Fibroblast of skin of back (primary cell): Measurements from ENCODE around the gene SARDH.

Source experiments
- DNase-seq: peaks from one replicate; pipeline ENCODE4 v3.0.0-alpha.2; 2013

Gene SARDH

DNA sequence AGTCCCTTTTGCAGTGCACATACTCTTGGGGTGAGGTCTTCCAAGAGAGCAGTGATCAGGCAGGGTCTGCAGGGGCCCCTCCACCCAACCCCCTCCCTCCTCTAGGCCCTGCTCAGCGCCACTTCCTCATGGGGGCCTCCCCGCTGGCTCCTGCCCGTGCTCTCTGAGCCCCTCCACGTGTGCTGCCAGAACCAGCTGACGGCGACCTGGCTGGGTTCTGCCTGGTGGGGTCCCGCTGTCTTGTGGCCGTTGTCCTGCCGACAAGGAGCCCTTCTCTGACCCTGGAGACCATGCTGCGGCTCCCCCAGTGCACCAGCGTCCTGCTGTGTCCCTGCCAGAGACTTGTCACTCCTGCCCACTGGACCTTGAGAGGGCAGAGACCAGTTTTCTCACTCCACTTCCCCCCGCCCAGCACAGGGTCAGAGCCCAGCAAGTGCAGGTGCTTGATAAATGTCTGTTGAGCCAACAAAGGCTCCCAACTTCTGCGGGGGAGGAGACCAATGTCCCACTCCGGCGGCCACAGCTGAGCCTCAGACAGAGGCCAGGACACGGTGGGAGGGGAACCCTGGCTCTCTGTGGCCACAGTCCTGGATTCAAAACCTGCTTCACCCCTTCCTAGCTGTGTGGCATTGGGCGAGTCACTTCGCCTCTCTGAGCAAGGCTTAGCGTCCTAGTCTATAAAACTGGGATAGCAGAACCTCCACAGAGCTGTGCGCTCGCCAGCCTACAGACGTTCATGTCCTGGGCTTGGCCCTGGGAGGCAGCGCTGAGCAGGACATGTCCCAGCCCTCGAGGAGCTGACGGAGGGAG is 24.8 kb downstream of the SARDH start:
- DNase-seq, result no peak

DNA sequence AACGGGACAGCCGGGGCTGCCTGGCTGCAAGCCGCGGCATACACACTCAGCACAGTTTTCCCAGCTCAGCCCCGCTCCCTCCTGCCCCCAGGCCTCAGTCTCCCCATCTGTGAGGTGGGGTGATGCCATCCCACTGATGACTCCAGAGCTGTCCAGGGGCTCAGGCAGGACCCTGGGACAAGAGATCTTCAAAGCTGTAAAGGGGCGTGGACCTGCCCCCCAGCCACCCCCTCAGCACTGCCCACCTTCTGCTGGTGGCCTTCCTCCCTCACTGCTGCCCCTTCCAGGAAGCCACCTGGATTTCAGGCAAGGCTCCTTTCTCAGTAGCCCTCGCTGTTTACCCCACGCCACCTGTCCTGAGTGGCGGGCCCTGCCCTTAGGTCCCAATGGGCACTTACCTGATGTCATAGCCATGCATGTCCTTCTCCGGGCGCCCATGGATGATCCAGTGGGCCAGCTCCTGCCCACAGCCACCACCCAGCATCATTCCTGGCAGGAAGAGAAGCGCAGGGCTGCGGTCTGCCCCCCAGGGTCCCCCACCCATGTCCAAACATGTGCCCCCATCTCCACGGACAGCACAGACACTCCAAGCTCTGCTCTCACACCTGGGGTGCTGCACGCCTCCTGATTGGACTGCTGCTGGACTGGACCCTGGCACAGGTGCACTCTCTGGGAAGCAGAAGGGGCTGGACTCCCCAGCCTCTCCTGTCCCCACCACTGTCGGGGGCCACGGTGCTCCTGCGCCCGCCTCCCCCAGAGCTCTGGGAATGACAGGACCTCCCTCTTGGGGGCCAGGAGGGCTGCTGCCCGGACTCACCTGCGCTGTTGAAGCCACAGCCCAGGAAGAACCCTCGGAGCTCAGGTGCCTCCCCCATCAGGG is 25.7 kb downstream of the SARDH start:
- DNase-seq, result no peak

- DNase-seq, result peak; percentile 82
These were observed 26.5 kb downstream of the SARDH start for GRCh38 chr9:133711428-133712220.

DNA sequence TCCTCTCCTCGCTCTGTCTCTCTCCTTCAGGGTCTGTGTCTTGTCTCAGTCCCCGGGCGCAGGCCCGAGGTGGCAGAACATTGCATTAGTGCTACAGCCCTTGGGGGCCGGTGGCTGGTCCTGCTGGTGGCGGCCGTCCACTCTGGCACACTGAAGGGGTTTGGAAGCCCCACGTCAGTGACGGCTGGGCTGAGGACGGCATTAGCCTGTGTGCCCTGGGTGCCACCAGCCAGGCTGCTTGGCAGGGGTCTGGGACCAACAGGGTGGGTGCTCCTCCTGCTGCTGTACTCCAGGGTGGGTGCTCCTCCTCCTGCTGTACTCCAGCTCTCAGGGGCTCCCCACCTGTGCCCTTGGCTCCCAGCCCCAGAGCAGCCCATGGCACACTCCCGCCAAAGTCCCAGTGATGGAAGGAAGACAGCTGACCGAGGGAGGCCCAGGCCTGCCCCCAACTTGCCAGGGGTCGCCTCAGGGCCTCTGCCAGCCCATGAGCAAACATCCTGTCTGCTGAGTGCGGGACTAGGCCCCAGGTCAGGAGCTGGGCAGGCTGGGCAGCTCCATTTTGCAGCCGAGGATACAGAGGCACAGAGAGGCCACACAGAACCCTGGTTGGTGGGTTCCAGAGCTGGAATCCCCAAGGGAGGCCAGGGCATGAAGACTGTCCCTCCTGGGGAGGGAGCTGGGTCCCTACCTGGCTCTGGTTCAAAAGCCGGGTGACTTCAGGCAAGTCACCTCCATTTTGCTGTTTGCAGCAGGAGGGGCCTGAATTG is 27.3 kb downstream of the SARDH start:
- no peak for DNase-seq

- DNase-seq, result no peak
These were observed 28.2 kb downstream of the SARDH start for GRCh38 chr9:133709691-133710571.

- DNase-seq, result no peak
These were observed 29.0 kb downstream of the SARDH start for GRCh38 chr9:133709015-133709611.

DNA sequence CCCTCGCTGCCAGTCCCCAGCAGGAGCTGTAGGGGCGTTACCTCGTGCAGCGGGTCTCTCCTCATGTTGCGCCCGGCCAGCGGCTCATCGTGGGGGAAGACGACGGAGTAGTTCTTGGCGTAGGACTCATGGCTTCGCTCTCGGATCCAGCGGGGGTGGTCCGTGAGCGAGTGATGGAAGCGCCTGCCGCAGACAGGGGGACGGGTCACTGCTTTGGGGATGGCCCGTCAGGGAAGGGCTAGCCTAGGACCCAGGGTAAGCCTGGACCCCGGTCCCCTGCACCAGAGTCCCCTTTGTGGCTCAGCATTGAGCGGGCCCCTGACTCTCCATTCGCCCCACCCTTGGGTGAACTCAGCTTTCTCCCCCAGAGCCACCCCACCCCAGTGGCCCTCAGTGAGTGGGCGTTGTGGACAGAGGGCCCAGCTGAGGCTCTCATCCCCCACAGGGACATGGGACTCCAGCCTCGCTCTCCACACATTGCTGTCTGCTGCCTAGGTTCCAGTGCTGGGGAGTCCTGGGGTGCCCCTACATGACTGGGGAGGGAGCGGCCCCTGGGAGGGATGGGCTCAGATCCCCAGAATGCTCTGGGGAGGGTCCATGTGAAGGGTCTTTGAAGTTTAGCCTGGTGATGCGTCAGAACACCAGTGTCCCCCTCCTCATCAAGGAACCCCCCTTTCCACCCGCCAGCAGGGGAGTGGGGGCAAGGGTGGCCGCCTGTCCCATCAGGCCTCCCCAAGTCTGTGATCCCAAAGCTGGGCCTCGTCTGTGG is 29.7 kb downstream of the SARDH start:
- DNase-seq, result no peak

DNA sequence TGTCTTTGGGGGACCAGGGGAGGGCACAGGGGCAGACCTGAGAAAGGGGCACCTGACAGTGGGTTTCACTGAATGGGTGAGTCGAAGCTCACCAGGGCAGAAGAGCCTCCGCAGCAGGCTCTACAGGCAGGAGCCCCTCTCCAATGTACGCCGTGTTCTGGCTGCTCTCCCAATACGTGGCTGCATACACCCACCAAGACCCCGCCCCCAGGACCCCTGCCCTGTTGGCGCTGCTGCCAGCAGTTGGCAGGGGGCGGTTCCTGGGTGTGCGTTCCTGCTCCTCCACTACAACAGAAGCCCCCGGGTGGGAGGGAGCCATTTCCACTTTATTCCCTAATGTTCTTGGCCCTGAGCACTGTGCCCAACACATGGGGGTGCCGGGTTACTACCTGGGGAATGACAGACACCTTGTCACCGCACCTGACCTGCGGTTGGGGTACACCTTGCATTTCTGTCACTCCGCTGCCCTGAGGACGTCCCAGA is 30.3 kb downstream of the SARDH start:
- DNase-seq, result no peak

DNA sequence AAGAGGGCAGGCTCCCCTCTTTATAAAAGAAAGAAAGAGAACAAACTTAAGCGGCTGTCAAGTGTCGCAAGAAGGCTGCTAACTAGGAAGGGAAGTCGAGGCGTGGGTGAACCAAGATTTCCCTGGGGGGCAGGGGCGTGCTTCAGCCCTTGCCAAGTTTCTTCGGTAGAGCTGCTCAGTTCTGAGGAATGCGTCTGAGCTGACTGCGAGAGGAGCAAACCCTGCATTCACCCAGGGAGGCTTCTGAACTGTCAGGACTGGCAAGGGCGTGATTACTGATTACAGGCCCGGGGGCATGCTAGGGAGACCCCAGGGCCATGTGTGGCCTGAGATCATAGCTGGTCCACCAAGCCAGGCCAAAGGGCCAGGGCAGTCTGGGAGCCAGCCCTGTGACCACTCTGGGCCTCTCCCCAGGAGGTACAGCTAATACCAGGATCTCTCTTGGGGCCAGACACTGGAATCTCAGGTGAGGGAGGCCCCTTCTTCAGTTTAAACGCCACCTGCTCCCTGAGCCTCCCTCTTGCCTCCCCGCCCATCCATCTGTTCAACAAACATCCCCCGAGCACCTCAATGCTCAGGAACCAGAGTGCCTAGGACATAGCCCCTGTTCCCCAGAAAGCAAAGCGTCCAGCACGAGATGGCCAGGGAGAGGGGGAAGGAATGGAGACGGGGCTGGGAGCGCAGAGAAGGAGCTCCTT is 30.9 kb downstream of the SARDH start:
- peak; percentile 73 for DNase-seq

DNA sequence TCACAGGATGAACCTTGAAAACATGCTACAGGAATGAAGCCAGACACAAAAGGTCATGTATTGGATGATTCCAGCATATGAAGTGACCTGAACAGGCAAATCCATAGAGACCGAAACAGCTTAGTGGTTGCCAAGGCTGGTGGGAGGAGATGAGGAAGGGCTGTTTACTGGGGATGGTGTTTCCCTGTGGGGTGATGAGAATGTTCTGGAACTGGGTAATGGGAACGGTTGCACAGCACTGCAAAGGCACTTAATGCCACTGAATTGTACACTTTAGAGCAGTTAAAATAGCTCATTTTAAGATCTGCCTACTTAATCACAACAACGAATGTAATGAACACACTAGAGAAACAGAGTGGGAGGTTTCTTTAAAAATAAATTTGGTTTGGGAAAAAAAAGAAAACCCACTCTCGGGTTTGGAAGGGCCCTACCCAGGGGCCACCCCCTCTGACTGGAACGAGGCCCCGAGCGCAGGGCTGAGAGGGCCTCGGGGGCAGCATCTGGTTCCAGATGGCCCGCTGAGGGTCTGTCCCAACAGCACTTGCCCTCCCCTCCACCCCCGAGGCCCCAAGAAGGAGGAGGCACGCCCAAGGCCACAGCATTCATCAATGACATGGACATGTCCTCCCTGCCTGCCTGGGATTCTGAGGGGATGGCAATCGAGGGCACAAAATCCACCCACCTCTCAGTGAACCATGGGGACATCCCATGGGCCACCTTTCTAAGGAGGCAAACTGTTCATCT is 31.7 kb downstream of the SARDH start:
- DNase-seq, result no peak

DNA sequence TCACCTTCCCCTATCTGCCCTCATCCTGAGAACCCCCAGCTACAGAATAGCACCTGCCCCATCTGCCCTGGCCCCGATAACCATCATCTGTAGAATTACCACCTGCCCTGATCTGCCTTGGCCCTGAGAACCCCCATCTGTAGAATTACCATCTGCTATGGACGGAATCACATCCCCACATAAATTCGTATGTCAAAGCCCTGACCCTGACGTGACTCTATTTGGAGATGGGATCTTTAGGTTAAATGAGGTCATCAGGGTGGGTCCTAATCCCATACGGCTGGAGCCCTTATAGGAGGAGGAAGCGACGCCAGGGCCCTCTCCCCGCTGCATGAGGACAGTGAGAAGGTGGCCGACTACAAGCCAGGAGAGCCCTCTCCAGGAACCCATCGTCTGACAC is 32.6 kb downstream of the SARDH start:
- DNase-seq, result no peak

DNA sequence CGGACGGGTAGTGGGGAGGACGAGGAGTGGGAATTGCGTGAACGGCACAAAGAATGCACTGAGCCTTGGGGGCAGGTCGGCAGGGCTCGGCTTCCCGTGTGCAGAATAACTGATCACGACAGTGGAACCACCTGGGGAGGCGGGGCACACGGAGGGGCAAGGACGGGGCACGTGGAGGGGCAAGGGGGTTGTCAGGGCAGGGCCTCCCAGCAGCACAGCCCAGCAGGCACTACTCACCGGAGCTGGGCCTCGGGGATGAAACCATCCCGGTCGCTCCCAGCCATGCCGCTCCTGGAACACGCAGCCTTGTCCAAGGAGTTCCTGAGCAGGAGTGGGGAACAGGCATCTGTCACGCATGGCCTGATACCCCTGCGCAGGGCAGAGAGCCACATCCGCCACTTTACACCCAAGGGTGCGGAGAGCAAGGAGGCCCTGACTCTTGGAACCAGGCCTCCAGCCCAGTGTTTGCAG is 33.4 kb downstream of the SARDH start:
- no peak for DNase-seq

GRCh38 chr9:133703591-133704399 is 34.4 kb downstream of the SARDH start:
- no peak for DNase-seq

DNA sequence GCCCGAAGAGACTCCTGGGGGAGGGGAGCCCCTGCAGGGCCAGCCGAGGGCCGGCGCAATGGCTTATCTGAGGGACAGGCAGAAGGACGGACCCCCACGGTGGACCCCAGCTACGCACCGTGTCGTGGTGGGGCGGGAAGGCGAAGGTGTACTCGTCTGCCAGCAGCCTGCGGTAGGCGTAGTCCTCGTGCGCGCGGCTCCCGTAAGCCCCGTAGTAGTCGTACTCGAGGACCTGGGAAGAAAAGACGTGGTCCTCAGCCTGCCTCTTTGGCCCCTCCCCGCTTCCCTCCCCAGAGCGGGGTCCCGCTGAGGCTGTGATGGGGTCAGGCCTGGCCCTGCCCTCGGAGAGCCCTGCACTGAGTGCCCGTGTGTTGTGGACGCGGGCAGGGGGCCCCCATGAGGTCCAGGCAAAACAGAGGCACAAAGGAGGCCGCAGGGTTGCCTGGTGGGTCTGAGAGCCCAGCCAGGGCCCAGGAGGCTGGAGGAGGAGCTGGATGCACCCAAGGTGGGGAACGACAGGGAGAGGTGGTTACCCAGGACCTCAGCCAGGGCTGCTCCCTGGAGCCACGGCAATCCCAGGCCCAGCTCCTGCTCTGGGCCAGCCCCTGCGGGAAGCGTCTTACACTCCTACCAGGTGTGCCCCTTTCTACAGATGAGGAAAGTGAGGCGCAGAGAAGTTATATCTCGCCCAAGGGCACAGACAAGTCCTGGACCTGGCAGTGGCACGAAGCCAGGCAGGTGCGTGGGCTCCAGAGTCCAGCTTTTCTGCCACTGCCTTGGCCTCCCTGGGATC is 35.2 kb downstream of the SARDH start:
- no peak for DNase-seq

- DNase-seq, result peak; percentile 49
These were observed 36.0 kb downstream of the SARDH start for GRCh38 chr9:133701981-133702797.
